ENCODE measurements around the gene USP25.

USP25 gene

GRCh38 chr21:15826908-15827601 is 97.3 kb downstream of the USP25 start:
- TF ChIP-seq, protein P1, sequence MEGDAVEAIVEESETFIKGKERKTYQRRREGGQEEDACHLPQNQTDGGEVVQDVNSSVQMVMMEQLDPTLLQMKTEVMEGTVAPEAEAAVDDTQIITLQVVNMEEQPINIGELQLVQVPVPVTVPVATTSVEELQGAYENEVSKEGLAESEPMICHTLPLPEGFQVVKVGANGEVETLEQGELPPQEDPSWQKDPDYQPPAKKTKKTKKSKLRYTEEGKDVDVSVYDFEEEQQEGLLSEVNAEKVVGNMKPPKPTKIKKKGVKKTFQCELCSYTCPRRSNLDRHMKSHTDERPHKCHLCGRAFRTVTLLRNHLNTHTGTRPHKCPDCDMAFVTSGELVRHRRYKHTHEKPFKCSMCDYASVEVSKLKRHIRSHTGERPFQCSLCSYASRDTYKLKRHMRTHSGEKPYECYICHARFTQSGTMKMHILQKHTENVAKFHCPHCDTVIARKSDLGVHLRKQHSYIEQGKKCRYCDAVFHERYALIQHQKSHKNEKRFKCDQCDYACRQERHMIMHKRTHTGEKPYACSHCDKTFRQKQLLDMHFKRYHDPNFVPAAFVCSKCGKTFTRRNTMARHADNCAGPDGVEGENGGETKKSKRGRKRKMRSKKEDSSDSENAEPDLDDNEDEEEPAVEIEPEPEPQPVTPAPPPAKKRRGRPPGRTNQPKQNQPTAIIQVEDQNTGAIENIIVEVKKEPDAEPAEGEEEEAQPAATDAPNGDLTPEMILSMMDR (IDR thresholded peaks at IDR 0.05) = no peak
- Histone ChIP-seq H2AFZ (no peak overlapping the region), H3K4me3 (ENCODE audit: low read depth, low read length) (no peak overlapping the region), H3K79me2 (no peaks in the 10 kb centered on the region), H3K4me1 (no peaks in the 10 kb centered on the region), H3K36me3 (ENCODE audit: control insufficient read depth, insufficient read depth, low read length) (no peaks in the 10 kb centered on the region), H3K27me3 (ENCODE audit: control insufficient read depth, insufficient read depth, low read length) (no peaks in the 10 kb centered on the region), H3K4me2 (ENCODE audit: low read length) (no peak overlapping the region), H3K9me3 (ENCODE audit: control insufficient read depth, low read length) (no peaks in the 10 kb centered on the region), H3K9ac (no peak overlapping the region), H3K27ac (no peak overlapping the region)

- H3K36me3 ChIP-seq (ENCODE audit: control insufficient read depth, insufficient read depth, low read length) = no peaks in the 10 kb centered on the region
- no peaks in the 10 kb centered on the region for H3K79me2 ChIP-seq
- TF ChIP-seq, protein P1 (IDR thresholded peaks at IDR 0.05) = no peak
- H3K4me2 ChIP-seq (ENCODE audit: low read length) = no peak overlapping the region
- no peaks in the 10 kb centered on the region for H3K27me3 ChIP-seq (ENCODE audit: control insufficient read depth, insufficient read depth, low read length)
- no peak overlapping the region for H3K4me3 ChIP-seq (ENCODE audit: low read depth, low read length)
- no peaks in the 10 kb centered on the region for H3K4me1 ChIP-seq
- no peaks in the 10 kb centered on the region for H3K9me3 ChIP-seq (ENCODE audit: control insufficient read depth, low read length)
- no peak overlapping the region for H2AFZ ChIP-seq
- H3K27ac ChIP-seq = no peak overlapping the region
- H3K9ac ChIP-seq = no peak overlapping the region
Observed at GRCh38 chr21:15831497-15831896, 101.7 kb downstream of the USP25 start.

DNA sequence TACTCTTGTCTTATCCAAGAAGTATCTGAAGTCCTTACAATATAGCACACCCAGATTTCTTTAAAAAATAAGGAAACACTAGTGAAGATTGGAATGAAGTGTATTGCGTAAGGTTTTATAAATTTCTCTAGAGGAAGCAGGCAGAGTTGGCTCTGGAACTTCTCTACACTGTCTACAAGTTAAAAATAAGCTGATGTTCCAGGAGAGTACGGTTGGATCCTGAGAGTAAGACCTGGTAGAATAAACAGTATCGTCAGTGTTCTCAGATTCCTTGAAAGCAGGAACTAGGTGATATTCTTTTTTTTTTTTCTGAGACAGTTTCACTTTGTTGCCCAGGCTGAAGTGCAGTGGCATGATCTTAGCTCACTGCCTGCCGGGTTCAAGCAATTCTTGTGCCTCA is 107.9 kb downstream of the USP25 start:
- Histone ChIP-seq H3K9me3 (ENCODE audit: control insufficient read depth, low read length) (no peaks in the 10 kb centered on the region), H3K36me3 (ENCODE audit: control insufficient read depth, insufficient read depth, low read length) (no peaks in the 10 kb centered on the region), H3K27me3 (ENCODE audit: control insufficient read depth, insufficient read depth, low read length) (no peaks in the 10 kb centered on the region), H3K4me1 (no peaks in the 10 kb centered on the region), H2AFZ (no peak overlapping the region), H3K27ac (no peak overlapping the region), H3K4me2 (ENCODE audit: low read length) (no peak overlapping the region), H3K9ac (no peak overlapping the region), H3K4me3 (ENCODE audit: low read depth, low read length) (no peak overlapping the region), H3K79me2 (no peaks in the 10 kb centered on the region)
- TF ChIP-seq, protein P1 (IDR thresholded peaks at IDR 0.05) = no peak

DNA sequence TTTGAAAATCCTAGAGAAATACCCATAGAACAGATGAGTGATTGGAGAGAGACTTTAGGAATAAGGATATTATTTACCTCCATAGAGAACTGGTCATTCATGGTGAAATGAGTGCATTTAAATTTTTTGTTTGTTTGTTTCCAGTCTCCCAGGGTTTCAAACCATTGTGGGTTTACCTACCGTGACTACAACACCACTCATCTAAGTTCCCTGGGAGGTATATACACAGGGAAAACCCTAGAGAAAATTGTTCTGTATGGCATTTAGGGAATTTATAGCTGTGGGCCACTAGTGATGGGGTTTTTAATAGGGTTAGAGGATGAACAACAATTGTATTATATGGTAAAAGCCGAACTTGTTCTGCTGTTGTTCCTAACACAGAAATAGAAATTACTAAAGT is 109.2 kb downstream of the USP25 start:
- TF ChIP-seq, protein P1 (IDR thresholded peaks at IDR 0.05) = no peak
- H3K27me3 ChIP-seq (ENCODE audit: control insufficient read depth, insufficient read depth, low read length) = no peaks in the 10 kb centered on the region

GRCh38 chr21:15839601-15840000 is 109.8 kb downstream of the USP25 start:
- H3K4me3 ChIP-seq (ENCODE audit: low read depth, low read length) = no peak overlapping the region
- H3K9me3 ChIP-seq (ENCODE audit: control insufficient read depth, low read length) = no peaks in the 10 kb centered on the region
- no peaks in the 10 kb centered on the region for H3K36me3 ChIP-seq (ENCODE audit: control insufficient read depth, insufficient read depth, low read length)
- H3K79me2 ChIP-seq = no peaks in the 10 kb centered on the region
- no peak overlapping the region for H3K9ac ChIP-seq
- no peaks in the 10 kb centered on the region for H3K4me1 ChIP-seq
- H3K27me3 ChIP-seq (ENCODE audit: control insufficient read depth, insufficient read depth, low read length) = no peaks in the 10 kb centered on the region
- H3K4me2 ChIP-seq (ENCODE audit: low read length) = no peak overlapping the region
- H3K27ac ChIP-seq = no peak overlapping the region
- H2AFZ ChIP-seq = no peak overlapping the region
- TF ChIP-seq, protein P1 (IDR thresholded peaks at IDR 0.05) = no peak

More for the DNA sequence above, 109.2 kb downstream of the USP25 start:
- no peak overlapping the region for H3K4me3 ChIP-seq (ENCODE audit: low read depth, low read length)
- H3K9ac ChIP-seq = no peak overlapping the region
- H3K79me2 ChIP-seq = no peaks in the 10 kb centered on the region
- no peak overlapping the region for H3K27ac ChIP-seq
- no peak overlapping the region for H2AFZ ChIP-seq
- no peak overlapping the region for H3K4me2 ChIP-seq (ENCODE audit: low read length)
- no peaks in the 10 kb centered on the region for H3K4me1 ChIP-seq
- no peaks in the 10 kb centered on the region for H3K36me3 ChIP-seq (ENCODE audit: control insufficient read depth, insufficient read depth, low read length)
- H3K9me3 ChIP-seq (ENCODE audit: control insufficient read depth, low read length) = no peaks in the 10 kb centered on the region
